Neural cell (in vitro differentiated cells): ENCODE results near the gene SLC2A1. TPM values are rescaled to one million over a fixed set of nuclear protein-coding genes. Genes with fewer than 3 reads are reported as not detected.

Source experiments
- H2AFZ ChIP-seq: fragments of 200-600, 300-800 bp; sonication (generic), shearing (Covaris generic); 2 replicates; pipeline ENCODE4 v1.6.0; 2014; ENCODE audit warnings: low read depth, mild to moderate bottlenecking, antibody characterized with exemption, low read length, moderate library complexity
- H3F3A ChIP-seq: fragments of 200-600 bp; shearing (Covaris generic); 2 replicates; pipeline ENCODE4 v1.6.1; 2016; ENCODE audit warnings: mild to moderate bottlenecking, moderate library complexity, mixed read lengths, antibody characterized with exemption, low read length; ENCODE audit not compliant: insufficient read depth, poor library complexity, severe bottlenecking
- H3K27ac ChIP-seq: fragments of 200-600, 300-800 bp; sonication (generic), shearing (Covaris generic); 2 replicates; pipeline ENCODE4 v1.5.1; 2014; ENCODE audit warnings: mild to moderate bottlenecking, low read length, moderate library complexity
- H3K27me3 ChIP-seq: fragments of 300-800, 200-600 bp; sonication (generic), shearing (Covaris generic); 2 replicates; pipeline ENCODE4 v1.6.0; 2014; ENCODE audit warnings: mild to moderate bottlenecking, low read depth, low read length, moderate library complexity; ENCODE audit not compliant: insufficient read depth
- H3K36me3 ChIP-seq: fragments of 300-800, 200-600 bp; sonication (generic), shearing (Covaris generic); 2 replicates; pipeline ENCODE4 v1.5.1; 2014; ENCODE audit warnings: mild to moderate bottlenecking, antibody characterized with exemption, low read length, moderate library complexity; ENCODE audit not compliant: insufficient read depth
- H3K4me2 ChIP-seq: fragments of 300-800, 200-600 bp; sonication (generic), shearing (Covaris generic); 2 replicates; pipeline ENCODE4 v1.6.0; 2014; ENCODE audit warnings: mild to moderate bottlenecking, low read length
- H3K4me3 ChIP-seq: fragments of 300-800, 200-600 bp; sonication (generic), shearing (Covaris generic); 2 replicates; pipeline ENCODE4 v1.5.1; 2014; ENCODE audit warnings: mild to moderate bottlenecking, low read length, moderate library complexity
- H3K79me2 ChIP-seq: fragments of 200-600 bp; shearing (Covaris generic); replicated peaks from 2 replicates; pipeline ENCODE4 v1.6.0; 2014; ENCODE audit warnings: mild to moderate bottlenecking, low read length, moderate library complexity; ENCODE audit not compliant: insufficient read depth
- H3K9ac ChIP-seq: fragments of 300-800, 200-600 bp; sonication (generic), shearing (Covaris generic); 2 replicates; pipeline ENCODE4 v1.6.1; 2016; ENCODE audit warnings: mild to moderate bottlenecking, low read length, mixed read lengths
- H3K9me2 ChIP-seq: fragments of 200-600 bp; shearing (Covaris generic); 2 replicates; pipeline ENCODE4 v1.6.1; 2016; ENCODE audit warnings: mild to moderate bottlenecking, low read length, mixed read lengths; ENCODE audit not compliant: insufficient read depth
- H3K9me3 ChIP-seq: fragments of 200-600, 300-800 bp; sonication (generic), shearing (Covaris generic); 2 replicates; pipeline ENCODE4 v1.6.1; 2016; ENCODE audit warnings: mild to moderate bottlenecking, mixed run types, low read length, moderate library complexity, mixed read lengths
- H4K20me1 ChIP-seq: fragments of 200-600 bp; shearing (Covaris generic); 2 replicates; pipeline ENCODE4 v1.6.1; 2016; ENCODE audit warnings: mild to moderate bottlenecking, mixed run types; ENCODE audit not compliant: insufficient read depth
- CTCF ChIP-seq: fragments of 450-650 bp; IDR thresholded peaks from 2 replicates; pipeline ENCODE4 v1.5.1; 2014; ENCODE audit warnings: antibody characterized with exemption, mild to moderate bottlenecking, moderate library complexity; ENCODE audit not compliant: poor library complexity, severe bottlenecking
- EP300 ChIP-seq: fragments of 450-650 bp; conservative IDR thresholded peaks from 2 replicates; pipeline ENCODE4 v1.6.1; 2014; ENCODE audit warnings: antibody characterized with exemption, mild to moderate bottlenecking, moderate library complexity; ENCODE audit not compliant: poor library complexity, severe bottlenecking
- EZH2 ChIP-seq: fragments of 200-600, 300-800 bp; shearing (Covaris generic), sonication (generic); IDR thresholded peaks from 2 replicates; pipeline ENCODE4 v1.6.1; 2014; ENCODE audit warnings: antibody characterized with exemption, low read length, borderline replicate concordance, mild to moderate bottlenecking; ENCODE audit not compliant: insufficient read depth, poor library complexity, severe bottlenecking
- MXI1 ChIP-seq: fragments of 450-650 bp; conservative IDR thresholded peaks from 2 replicates; pipeline ENCODE4 v1.6.1; 2014; ENCODE audit warnings: antibody characterized with exemption, mild to moderate bottlenecking; ENCODE audit not compliant: poor library complexity, severe bottlenecking
- POLR2AphosphoS5 ChIP-seq: IDR thresholded peaks from 2 replicates; pipeline ENCODE4 v1.6.1; 2012
- RAD21 ChIP-seq: fragments of 450-650 bp; conservative IDR thresholded peaks from 2 replicates; pipeline ENCODE4 v1.6.1; 2014; ENCODE audit warnings: antibody characterized with exemption, mild to moderate bottlenecking, moderate library complexity
- REST ChIP-seq: IDR thresholded peaks from 2 replicates; pipeline ENCODE4 v1.6.1; 2012; ENCODE audit warnings: borderline replicate concordance
- SMC3 ChIP-seq: fragments of 450-650 bp; conservative IDR thresholded peaks from 2 replicates; pipeline ENCODE4 v1.6.1; 2014; ENCODE audit warnings: antibody characterized with exemption, mild to moderate bottlenecking, moderate library complexity; ENCODE audit not compliant: poor library complexity
- TAF1 ChIP-seq: IDR thresholded peaks from 2 replicates; pipeline ENCODE4 v1.6.1; 2012; ENCODE audit warnings: low read depth
- polyA plus RNA-seq: library from polyadenylated mRNA; depleted of rRNA; stranded (reverse); fragments of >200 nt; gene quantifications from 2 replicates; pipeline ENCODE4 v1.2.3, GENCODE V29; 2014

The SLC2A1 gene
- polyA plus RNA-seq, 1 donor from 2014 or later: 39.4 TPM

DNA sequence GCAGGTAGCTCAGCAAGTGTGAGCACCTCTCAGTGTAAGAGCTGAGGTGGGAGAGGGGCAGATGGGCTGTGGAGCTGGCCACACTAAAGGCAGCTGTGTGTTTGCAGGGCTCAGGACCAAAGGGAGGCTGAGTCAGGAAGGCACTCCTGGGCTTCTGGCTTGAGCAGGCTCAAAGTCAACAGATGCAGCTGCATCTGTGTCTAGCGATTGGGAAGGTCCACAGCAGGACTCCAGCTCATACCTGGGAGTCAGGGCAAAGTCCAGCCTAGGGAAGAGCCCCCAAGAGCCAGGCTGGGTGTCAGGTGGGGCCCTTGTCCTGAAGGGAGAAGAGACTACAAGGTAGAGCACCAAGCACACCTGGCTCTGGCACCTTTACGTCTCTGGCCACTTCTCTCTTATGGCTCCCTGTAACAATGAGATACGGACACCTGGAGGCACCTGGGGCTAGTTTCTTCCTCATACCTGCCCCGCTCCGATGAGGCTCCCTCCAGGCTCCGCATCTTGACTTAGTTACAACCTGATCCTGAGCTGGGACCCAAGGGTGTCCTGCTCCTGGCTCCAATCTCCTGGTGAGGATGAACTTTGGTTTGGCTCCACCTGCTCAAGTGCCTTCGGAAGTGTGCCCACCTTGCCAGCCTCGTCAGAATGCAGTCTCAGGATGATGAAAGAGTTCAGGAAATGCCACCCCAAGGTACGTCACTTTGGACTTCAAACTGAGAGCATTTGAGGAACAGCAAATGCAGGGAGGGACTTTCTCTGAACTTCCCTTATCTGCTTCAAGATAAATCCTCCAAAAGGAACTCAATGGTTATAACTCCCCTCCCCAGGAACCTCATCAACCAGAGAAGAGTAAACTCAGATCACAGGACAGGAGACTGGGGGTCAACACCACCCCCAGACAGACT, 21.5 kb upstream of the SLC2A1 start:
- Histone ChIP-seq H3F3A (no peaks in the 10 kb centered on the region), H3K27ac (no peak overlapping the region), H2AFZ (no peak overlapping the region), H4K20me1 (no peaks in the 10 kb centered on the region), H3K4me3 (no peak overlapping the region), H3K36me3 (no peaks in the 10 kb centered on the region), H3K9me3 (no peaks in the 10 kb centered on the region), H3K9me2 (no peaks in the 10 kb centered on the region), H3K79me2 (no peaks in the 10 kb centered on the region), H3K4me2 (no peak overlapping the region), H3K27me3 (no peaks in the 10 kb centered on the region), H3K9ac (no peak overlapping the region)
- TF ChIP-seq SMC3 (no peak), EZH2 (no peak), EP300 (no peak), CTCF (no peak)

DNA sequence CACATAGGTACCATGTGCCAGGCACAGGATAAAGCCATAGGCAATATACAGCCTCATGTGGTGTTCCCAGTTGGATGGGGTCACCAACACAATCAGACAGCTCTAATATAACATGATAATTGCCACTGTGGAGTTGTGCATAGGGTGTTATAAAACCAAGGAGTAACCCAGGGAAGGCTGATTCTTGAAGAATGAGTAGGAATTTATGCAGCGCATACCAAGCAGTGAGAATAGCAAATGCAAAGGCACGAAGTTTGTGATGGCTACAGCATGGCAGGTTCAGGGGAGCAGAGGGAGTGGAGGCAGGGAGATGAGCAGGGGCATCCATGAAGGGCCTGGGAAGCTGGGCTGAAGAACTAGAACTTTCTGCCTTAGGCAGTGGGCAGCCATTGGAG, 20.4 kb upstream of the SLC2A1 start:
- H3K4me2 ChIP-seq: no peak overlapping the region
- no peak overlapping the region for H3K9ac ChIP-seq

More for the DNA sequence above, 20.4 kb upstream of the SLC2A1 start:
- H3K27ac ChIP-seq: no peak overlapping the region
- H3K79me2 ChIP-seq: no peaks in the 10 kb centered on the region
- H4K20me1 ChIP-seq: no peaks in the 10 kb centered on the region
- H3K9me3 ChIP-seq: no peaks in the 10 kb centered on the region
- TF ChIP-seq RAD21 (no peak), POLR2AphosphoS5 (no peak), CTCF (no peak), SMC3 (no peak), MXI1 (no peak), REST (no peak), TAF1 (no peak), EP300 (no peak), EZH2 (no peak)
- no peak overlapping the region for H2AFZ ChIP-seq
- no peaks in the 10 kb centered on the region for H3K36me3 ChIP-seq
- H3K27me3 ChIP-seq: no peaks in the 10 kb centered on the region
- H3F3A ChIP-seq: no peaks in the 10 kb centered on the region
- no peaks in the 10 kb centered on the region for H3K9me2 ChIP-seq
- H3K4me3 ChIP-seq: no peak overlapping the region
